OCI-LY1 (cell line): Measurements from ENCODE around the gene FERMT2.

Experiments used
- EZH2 ChIP-seq: fragments of 200-600 bp; sonication (generic), shearing (Covaris generic); IDR thresholded peaks from 2 replicates; pipeline ENCODE4 v1.8.0; 2017; ENCODE audit warnings: borderline replicate concordance, mixed run types, mild to moderate bottlenecking, antibody characterized with exemption, low read length, moderate library complexity, mixed read lengths
- TF ChIP-seq, protein P1 (sequence below): fragments of 200-600 bp; sonication (generic), shearing (Covaris generic); IDR thresholded peaks from 2 replicates; pipeline ENCODE4 v1.5.1; 2017; ENCODE audit warnings: mild to moderate bottlenecking, antibody characterized with exemption, low read length, moderate library complexity, mixed read lengths

GRCh38 chr14:52875707-52876106 lies 75.1 kb downstream of the FERMT2 start:
- TF ChIP-seq, protein P1, sequence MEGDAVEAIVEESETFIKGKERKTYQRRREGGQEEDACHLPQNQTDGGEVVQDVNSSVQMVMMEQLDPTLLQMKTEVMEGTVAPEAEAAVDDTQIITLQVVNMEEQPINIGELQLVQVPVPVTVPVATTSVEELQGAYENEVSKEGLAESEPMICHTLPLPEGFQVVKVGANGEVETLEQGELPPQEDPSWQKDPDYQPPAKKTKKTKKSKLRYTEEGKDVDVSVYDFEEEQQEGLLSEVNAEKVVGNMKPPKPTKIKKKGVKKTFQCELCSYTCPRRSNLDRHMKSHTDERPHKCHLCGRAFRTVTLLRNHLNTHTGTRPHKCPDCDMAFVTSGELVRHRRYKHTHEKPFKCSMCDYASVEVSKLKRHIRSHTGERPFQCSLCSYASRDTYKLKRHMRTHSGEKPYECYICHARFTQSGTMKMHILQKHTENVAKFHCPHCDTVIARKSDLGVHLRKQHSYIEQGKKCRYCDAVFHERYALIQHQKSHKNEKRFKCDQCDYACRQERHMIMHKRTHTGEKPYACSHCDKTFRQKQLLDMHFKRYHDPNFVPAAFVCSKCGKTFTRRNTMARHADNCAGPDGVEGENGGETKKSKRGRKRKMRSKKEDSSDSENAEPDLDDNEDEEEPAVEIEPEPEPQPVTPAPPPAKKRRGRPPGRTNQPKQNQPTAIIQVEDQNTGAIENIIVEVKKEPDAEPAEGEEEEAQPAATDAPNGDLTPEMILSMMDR: no peak
- no peak for TF ChIP-seq EZH2
